ENCODE data around the gene TSR3. TPM values are rescaled to one million over a fixed set of nuclear protein-coding genes. Genes with fewer than 3 reads are reported as not detected.

The TSR3 gene
- total and polyA plus RNA-seq, 12 donors = 13.7 to 258 (median 59.6) TPM

- Histone ChIP-seq H3K4me3 (no peak overlapping the region), H3K9me3 (replicated peaks in 1 of 3) (no peaks in the 10 kb centered on the region), H3K36me3 (replicated peaks in 1 of 2) (no peaks in the 10 kb centered on the region), H3K4me1 (replicated peaks in 1 of 2) (peaks cover 4 to 12% of the 10 kb centered on the region in 2 donors), H3K27me3 (no peaks in the 10 kb centered on the region), H3K27ac (no peak overlapping the region)
- TF ChIP-seq CTCF (IDR thresholded peaks at IDR 0.05) = no peak
- no peak for TF ChIP-seq POLR2A (IDR thresholded peaks at IDR 0.05)
- no peak for DNase-seq
- intact Hi-C loops (cut with DNase I) = no loop called here
- 71 to 74% (median 73%) methylated on average over 11 to 12 of the region's 12 CpGs for WGBS, 4 donors
Measured at GRCh38 chr16:1301562-1301961, 50.1 kb downstream of the TSR3 start.

- H3K36me3 ChIP-seq (replicated peaks in 1 of 2) = no peaks in the 10 kb centered on the region
- H3K4me3 ChIP-seq = peak overlapping the region in 1 of 4 donors; percentile 35
- TF ChIP-seq CTCF (IDR thresholded peaks at IDR 0.05) (peak; percentile 59 to 85 (median 82)), POLR2A (IDR thresholded peaks at IDR 0.05) (no peak)
- H3K27me3 ChIP-seq = no peaks in the 10 kb centered on the region
- H3K4me1 ChIP-seq (replicated peaks in 1 of 2) = peaks cover 4 to 12% of the 10 kb centered on the region in 2 donors
- intact Hi-C loops (cut with DNase I) = no loop called here
- WGBS, 4 donors = 9 to 26% (median 13%) methylated on average over 8 to 42 of the region's 42 CpGs
- no peak overlapping the region for H3K27ac ChIP-seq
- no peaks in the 10 kb centered on the region for H3K9me3 ChIP-seq (replicated peaks in 1 of 3)
- DNase-seq = peak; percentile 72 to 85 (median 82)
Measured at GRCh38 chr16:1300664-1301476, 50.8 kb downstream of the TSR3 start.

- H3K27ac ChIP-seq = no peak overlapping the region
- no peaks in the 10 kb centered on the region for H3K9me3 ChIP-seq (replicated peaks in 1 of 3)
- no peak for TF ChIP-seq CTCF (IDR thresholded peaks at IDR 0.05)
- TF ChIP-seq POLR2A (IDR thresholded peaks at IDR 0.05) = no peak
- 70 to 77% (median 72%) methylated on average over 12 of the region's 12 CpGs for WGBS, 4 donors
- no peaks in the 10 kb centered on the region for H3K27me3 ChIP-seq
- no peaks in the 10 kb centered on the region for H3K36me3 ChIP-seq (replicated peaks in 1 of 2)
- H3K4me3 ChIP-seq = no peak overlapping the region
- intact Hi-C loops (cut with DNase I) = no loop called here
- no peak for DNase-seq
- peaks cover 4 to 12% of the 10 kb centered on the region in 2 donors for H3K4me1 ChIP-seq (replicated peaks in 1 of 2)
Measured at GRCh38 chr16:1299868-1300203, 51.8 kb downstream of the TSR3 start.

Other genes with a start within 250 kb of the TSR3 start
- gene CACNA1H, start 198.8 kb downstream of the TSR3 start, total RNA-seq = 100 to 1,000 TPM in 1 of 9 donors, 10 to 100 TPM in 8; 14.0 to 121 (median 35.9) TPM
- gene CACNA1H, start 198.8 kb downstream of the TSR3 start, polyA plus RNA-seq = 10 to 100 TPM; 20.1 to 36.2 (median 21.7) TPM
- 1 to 10 TPM in 1 of 9 donors, under 1 TPM in 2, not detected in 6; 0.18 to 5.5 (median 0.29) TPM for gene TPSG1, start 126.6 kb downstream of the TSR3 start, total RNA-seq
- gene TPSG1, start 126.6 kb downstream of the TSR3 start, polyA plus RNA-seq = 1 to 10 TPM in 1 of 3 donors, under 1 TPM in 1, not detected in 1; 0.34 to 2.7 TPM
- 1 to 10 TPM in 2 of 9 donors, under 1 TPM in 3, not detected in 4; 0.54 to 6.6 (median 0.78) TPM for gene TPSB2, start 121.7 kb downstream of the TSR3 start, total RNA-seq
- gene TPSB2, start 121.7 kb downstream of the TSR3 start, polyA plus RNA-seq = 1 to 10 TPM in 1 of 3 donors, under 1 TPM in 1, not detected in 1; 0.32 to 5.1 TPM
- 1 to 10 TPM in 3 of 9 donors, under 1 TPM in 4, not detected in 2; 0.11 to 4.7 (median 0.93) TPM for gene TPSAB1, start 111.2 kb downstream of the TSR3 start, total RNA-seq
- 1 to 10 TPM in 1 of 3 donors, under 1 TPM in 1, not detected in 1; 0.48 to 4.8 TPM for gene TPSAB1, start 111.2 kb downstream of the TSR3 start, polyA plus RNA-seq
- gene TPSD1, start 95.8 kb downstream of the TSR3 start, total RNA-seq = not detected
- gene TPSD1, start 95.8 kb downstream of the TSR3 start, polyA plus RNA-seq = under 1 TPM in 1 of 3 donors, not detected in 2; 0.24 TPM
- gene UBE2I, start 42.2 kb downstream of the TSR3 start, total RNA-seq = 100 to 1,000 TPM in 4 of 9 donors, 10 to 100 TPM in 5; 50.7 to 142 (median 95.5) TPM
- 100 to 1,000 TPM in 1 of 3 donors, 10 to 100 TPM in 2; 61.9 to 203 (median 70.1) TPM for gene UBE2I, start 42.2 kb downstream of the TSR3 start, polyA plus RNA-seq
- 10 to 100 TPM in 4 of 9 donors, 1 to 10 TPM in 4, under 1 TPM in 1; 0.79 to 25.4 (median 7.8) TPM for gene BAIAP3, start 18.2 kb downstream of the TSR3 start, total RNA-seq
- gene BAIAP3, start 18.2 kb downstream of the TSR3 start, polyA plus RNA-seq = 100 to 1,000 TPM in 1 of 3 donors, 10 to 100 TPM in 2; 11.9 to 129 (median 20.7) TPM
- gene GNPTG, start 53 bp upstream of the TSR3 start, total RNA-seq = 100 to 1,000 TPM; 132 to 332 (median 281) TPM
- 100 to 1,000 TPM in 2 of 3 donors, 10 to 100 TPM in 1; 95.9 to 659 (median 362) TPM for gene GNPTG, start 53 bp upstream of the TSR3 start, polyA plus RNA-seq
- 100 to 1,000 TPM in 1 of 9 donors, 10 to 100 TPM in 8; 11.5 to 174 (median 36.9) TPM for gene UNKL, start 62.8 kb upstream of the TSR3 start, total RNA-seq
- 10 to 100 TPM; 10.1 to 27.9 (median 11.8) TPM for gene UNKL, start 62.8 kb upstream of the TSR3 start, polyA plus RNA-seq
- gene UQCC4, start 68.9 kb upstream of the TSR3 start, total RNA-seq = 10 to 100 TPM; 16.9 to 48.2 (median 21.8) TPM
- gene UQCC4, start 68.9 kb upstream of the TSR3 start, polyA plus RNA-seq = 10 to 100 TPM; 13.2 to 21.0 (median 15.7) TPM
- under 1 TPM in 1 of 9 donors, not detected in 8; 0.69 TPM for gene PERCC1, start 79.2 kb upstream of the TSR3 start, total RNA-seq
- gene PERCC1, start 79.2 kb upstream of the TSR3 start, polyA plus RNA-seq = not detected
- 1 to 10 TPM in 4 of 9 donors, under 1 TPM in 5; 0.28 to 3.1 (median 0.89) TPM for gene CCDC154, start 92.7 kb upstream of the TSR3 start, total RNA-seq
- 10 to 100 TPM in 2 of 3 donors, not detected in 1; 10.7 to 39.7 TPM for gene CCDC154, start 92.7 kb upstream of the TSR3 start, polyA plus RNA-seq
- gene CLCN7, start 123.2 kb upstream of the TSR3 start, total RNA-seq = 100 to 1,000 TPM in 5 of 9 donors, 10 to 100 TPM in 4; 27.2 to 243 (median 121) TPM
- 100 to 1,000 TPM in 2 of 3 donors, 10 to 100 TPM in 1; 25.3 to 369 (median 133) TPM for gene CLCN7, start 123.2 kb upstream of the TSR3 start, polyA plus RNA-seq
- 1 to 10 TPM in 2 of 9 donors, under 1 TPM in 4, not detected in 3; 0.39 to 1.4 (median 0.61) TPM for gene PTX4, start 137.1 kb upstream of the TSR3 start, total RNA-seq
- under 1 TPM in 2 of 3 donors, not detected in 1; 0.16 to 0.17 TPM for gene PTX4, start 137.1 kb upstream of the TSR3 start, polyA plus RNA-seq
- gene TELO2, start 141.5 kb upstream of the TSR3 start, total RNA-seq = 10 to 100 TPM in 8 of 9 donors, 1 to 10 TPM in 1; 9.7 to 53.7 (median 22.8) TPM
- 100 to 1,000 TPM in 1 of 3 donors, 10 to 100 TPM in 1, 1 to 10 TPM in 1; 1.3 to 173 (median 96.0) TPM for gene TELO2, start 141.5 kb upstream of the TSR3 start, polyA plus RNA-seq
- gene TMEM204, start 181.8 kb upstream of the TSR3 start, total RNA-seq = 10 to 100 TPM; 11.4 to 77.2 (median 25.3) TPM
- 10 to 100 TPM in 2 of 3 donors, 1 to 10 TPM in 1; 7.4 to 30.7 (median 26.6) TPM for gene TMEM204, start 181.8 kb upstream of the TSR3 start, polyA plus RNA-seq

All from adrenal gland (tissue), 12 donors.